IPS DF 6.9 (cell line): ENCODE data around the gene CPSF3.

Experiments
- DNase-seq: peaks from one replicate; pipeline ENCODE4 v3.0.0-alpha.2; 2013; ENCODE audit warnings: low read depth, low spot score
- H3K27ac ChIP-seq: one replicate; pipeline ENCODE4 v1.5.1; 2013; ENCODE audit warnings: low read length, control low read depth
- H3K27me3 ChIP-seq: 2 replicates; pipeline ENCODE4 v1.6.1; 2013; ENCODE audit warnings: mild to moderate bottlenecking, low read length; ENCODE audit not compliant: control insufficient read depth, insufficient read depth
- H3K36me3 ChIP-seq: 2 replicates; pipeline ENCODE4 v1.6.1; 2013; ENCODE audit warnings: low read length; ENCODE audit not compliant: control insufficient read depth, insufficient read depth
- H3K4me1 ChIP-seq: 2 replicates; pipeline ENCODE4 v1.6.1; 2013; ENCODE audit warnings: low read length; ENCODE audit not compliant: control insufficient read depth, insufficient read depth
- H3K4me3 ChIP-seq: 2 replicates; pipeline ENCODE4 v1.5.1; 2013; ENCODE audit warnings: mild to moderate bottlenecking, low read length
- H3K9me3 ChIP-seq: 2 replicates; pipeline ENCODE4 v1.6.1; 2013; ENCODE audit warnings: low read length, inconsistent platforms; ENCODE audit not compliant: control insufficient read depth, insufficient read depth
- WGBS: extraction: QIAGEN DNeasy Blood & Tissue Kit; methylation state at CpG from one replicate; pipeline ENCODE4 v1.1.7; 2013; ENCODE audit warnings: mixed read lengths, missing lambda C conversion rate; ENCODE audit not compliant: insufficient read length, insufficient coverage; 5-methylcytosine and 5-hydroxymethylcytosine counted together

CPSF3 gene

DNA sequence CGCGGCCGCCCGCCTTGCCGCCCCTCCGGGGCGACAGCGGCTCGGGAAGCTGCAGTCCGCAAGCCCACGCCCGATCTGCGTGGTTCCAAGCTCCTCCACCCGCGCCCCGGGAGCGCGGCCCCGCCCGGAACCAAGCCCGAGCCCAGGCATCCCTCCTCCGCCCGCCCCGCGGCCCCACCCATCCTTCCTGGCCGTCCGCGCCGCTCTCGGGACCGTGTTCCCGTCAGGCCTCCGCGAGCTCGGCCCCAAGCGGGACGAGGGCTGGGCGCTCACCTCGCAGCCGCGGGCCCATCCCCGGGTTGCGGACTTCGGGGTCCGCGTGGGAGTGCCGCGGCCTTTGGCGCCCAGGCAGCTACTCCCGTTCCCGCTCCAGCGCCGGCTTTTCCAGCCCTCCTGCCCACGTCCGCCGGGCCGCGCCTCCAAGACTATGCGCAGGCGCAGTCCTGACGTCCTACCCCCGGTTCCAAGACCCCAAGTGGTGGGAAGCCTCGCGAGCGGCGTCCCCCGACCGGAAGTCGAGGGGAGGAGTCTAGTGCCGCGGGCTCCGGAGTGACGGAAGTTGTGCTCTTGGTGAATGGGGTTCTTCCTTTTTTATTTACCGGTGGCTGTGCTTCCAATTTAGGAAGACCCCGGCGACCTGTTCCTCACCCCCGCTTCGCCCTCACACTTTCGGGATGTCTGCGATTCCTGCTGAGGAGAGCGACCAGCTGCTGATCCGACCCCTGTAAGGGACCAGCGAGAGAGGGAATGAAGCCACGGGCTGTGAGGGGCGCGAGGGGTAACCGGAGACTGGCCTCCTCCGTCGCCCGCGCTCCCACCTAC lies at the start of gene CPSF3, which contains the start of gene ITGB1BP1:
TSS of gene CPSF3 (plus strand) at position 555 of the 822 bp plus-strand sequence. CDS start at position 675, 120 bp downstream.
TSS of gene ITGB1BP1 (minus strand) at position 429 of the 822 bp plus-strand sequence. CDS start 4,831 bp downstream, outside the sequence.
- no CpG with 5 or more reads among the region's 91 CpGs for WGBS
- no peaks in the 10 kb centered on the region for H3K36me3 ChIP-seq

DNA sequence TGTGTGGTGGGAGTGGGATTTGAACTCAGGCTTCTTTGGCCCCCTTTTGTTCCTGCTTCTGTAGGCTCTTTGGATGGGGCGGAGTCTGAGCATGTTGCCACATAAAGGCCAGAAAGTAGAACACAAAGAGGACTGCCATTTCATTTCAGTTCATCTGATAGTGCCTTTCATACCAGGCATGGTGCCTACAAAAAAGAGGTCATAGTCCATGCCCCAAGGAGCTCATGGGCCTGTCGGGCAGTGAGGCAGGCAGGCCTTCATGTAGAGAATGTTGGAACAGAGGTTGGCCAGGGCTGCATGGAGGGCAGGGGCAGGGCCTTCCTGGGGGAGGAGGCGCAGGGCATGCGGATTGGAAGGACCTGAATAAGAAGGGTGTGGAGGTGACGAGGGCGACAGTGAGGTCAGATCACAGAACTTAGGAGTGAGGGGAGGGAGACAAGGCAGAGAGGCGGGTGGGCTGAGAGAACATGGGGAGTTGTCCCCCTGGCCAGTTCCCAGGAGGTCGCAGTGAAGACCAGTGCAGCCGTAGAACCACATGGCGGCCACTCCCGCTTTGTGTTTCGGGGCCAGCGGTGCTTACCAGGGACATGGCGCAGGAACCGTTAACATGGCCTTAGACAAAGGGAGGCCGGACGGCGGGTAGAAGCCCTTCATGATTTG lies 49.3 kb upstream of the CPSF3 start:
- H3K4me3 ChIP-seq: no peak overlapping the region
- no peaks in the 10 kb centered on the region for H3K36me3 ChIP-seq
- peaks cover 4% of the 10 kb centered on the region for H3K4me1 ChIP-seq
- no CpG with 5 or more reads among the region's 18 CpGs for WGBS
- H3K9me3 ChIP-seq: no peaks in the 10 kb centered on the region
- no peak overlapping the region for H3K27ac ChIP-seq
- DNase-seq: no peak
- H3K27me3 ChIP-seq: no peaks in the 10 kb centered on the region

More for the DNA sequence above, at the start of gene CPSF3, which contains the start of gene ITGB1BP1:
- Histone ChIP-seq H3K4me1 (peaks cover 2% of the 10 kb centered on the region; the same call in 1 of the 2 replicates), H3K27ac (no peak within 1 kb of the TSS), H3K4me3 (peak within 1 kb of the TSS; percentile 63), H3K27me3 (no peaks in the 10 kb centered on the region), H3K9me3 (no peaks in the 10 kb centered on the region)
- peak; percentile 95 for DNase-seq

DNA sequence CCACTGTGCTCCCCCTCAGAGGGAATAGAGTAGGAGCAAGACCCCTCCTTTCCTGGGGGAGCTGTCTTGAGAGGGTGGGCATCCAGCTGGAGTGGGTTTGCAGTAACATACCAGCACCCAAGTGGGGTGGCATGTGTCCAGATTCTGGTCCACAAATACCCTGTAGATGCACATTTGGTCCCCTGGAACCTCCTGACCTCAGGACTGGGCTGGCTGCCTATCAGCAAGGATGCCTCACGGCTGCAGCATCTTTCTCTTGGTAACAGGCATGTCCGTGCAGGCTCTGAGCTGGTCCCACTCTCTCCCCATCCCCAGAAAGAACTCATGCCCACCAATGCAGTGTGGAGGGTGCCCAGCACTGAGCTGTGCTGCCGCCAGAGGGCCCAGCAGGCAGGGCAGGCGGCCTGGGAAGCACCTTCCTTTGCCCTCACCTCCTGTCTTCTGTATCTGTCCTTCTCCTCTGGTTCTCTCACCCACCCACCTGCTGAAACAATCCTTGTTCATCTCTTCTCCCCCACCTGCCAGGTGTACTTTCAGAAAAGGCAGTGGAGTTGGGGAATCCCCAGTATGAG lies 47.5 kb upstream of the CPSF3 start:
- no peaks in the 10 kb centered on the region for H3K27me3 ChIP-seq
- H3K4me1 ChIP-seq: peaks cover 4% of the 10 kb centered on the region
- no peak overlapping the region for H3K27ac ChIP-seq
- H3K9me3 ChIP-seq: no peaks in the 10 kb centered on the region
- no peak overlapping the region for H3K4me3 ChIP-seq
- no CpG with 5 or more reads among the region's 4 CpGs for WGBS
- DNase-seq: no peak
- H3K36me3 ChIP-seq: no peaks in the 10 kb centered on the region

DNA sequence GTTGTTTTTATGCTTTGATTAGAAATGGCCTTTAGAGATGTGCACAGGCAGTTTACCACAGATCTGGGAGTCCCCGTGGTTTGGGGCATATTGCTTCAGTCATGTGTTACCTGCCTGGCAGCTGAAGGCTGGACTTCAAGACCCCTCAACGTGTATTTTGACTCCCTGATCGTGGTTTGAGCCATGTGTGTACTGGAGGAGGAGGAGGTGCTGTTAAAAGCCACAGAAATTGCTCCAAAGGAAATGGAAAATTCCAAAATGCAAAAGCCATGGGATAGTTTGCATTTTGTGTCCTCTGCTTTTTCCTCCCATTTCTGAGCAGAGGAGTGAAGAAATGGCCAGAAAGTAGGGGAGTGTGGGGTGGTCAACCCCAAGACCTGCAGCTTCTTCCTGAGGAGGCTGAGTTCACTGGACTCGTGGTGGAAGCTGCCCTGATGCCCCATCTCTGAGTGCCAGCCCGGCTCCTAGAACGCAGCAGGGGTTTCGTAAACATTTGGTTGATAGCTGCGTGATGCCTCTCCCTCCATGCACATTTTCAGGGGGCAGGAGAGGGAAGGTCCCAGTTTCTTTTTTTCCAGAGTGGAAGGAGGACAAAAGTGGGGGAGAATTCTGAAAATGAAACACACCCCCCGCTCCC lies 45.9 kb upstream of the CPSF3 start:
- no CpG with 5 or more reads among the region's 9 CpGs for WGBS
- Histone ChIP-seq H3K27ac (no peak overlapping the region), H3K4me1 (peaks cover 4% of the 10 kb centered on the region), H3K4me3 (no peak overlapping the region), H3K9me3 (no peaks in the 10 kb centered on the region), H3K27me3 (no peaks in the 10 kb centered on the region), H3K36me3 (no peaks in the 10 kb centered on the region)
- DNase-seq: no peak

DNA sequence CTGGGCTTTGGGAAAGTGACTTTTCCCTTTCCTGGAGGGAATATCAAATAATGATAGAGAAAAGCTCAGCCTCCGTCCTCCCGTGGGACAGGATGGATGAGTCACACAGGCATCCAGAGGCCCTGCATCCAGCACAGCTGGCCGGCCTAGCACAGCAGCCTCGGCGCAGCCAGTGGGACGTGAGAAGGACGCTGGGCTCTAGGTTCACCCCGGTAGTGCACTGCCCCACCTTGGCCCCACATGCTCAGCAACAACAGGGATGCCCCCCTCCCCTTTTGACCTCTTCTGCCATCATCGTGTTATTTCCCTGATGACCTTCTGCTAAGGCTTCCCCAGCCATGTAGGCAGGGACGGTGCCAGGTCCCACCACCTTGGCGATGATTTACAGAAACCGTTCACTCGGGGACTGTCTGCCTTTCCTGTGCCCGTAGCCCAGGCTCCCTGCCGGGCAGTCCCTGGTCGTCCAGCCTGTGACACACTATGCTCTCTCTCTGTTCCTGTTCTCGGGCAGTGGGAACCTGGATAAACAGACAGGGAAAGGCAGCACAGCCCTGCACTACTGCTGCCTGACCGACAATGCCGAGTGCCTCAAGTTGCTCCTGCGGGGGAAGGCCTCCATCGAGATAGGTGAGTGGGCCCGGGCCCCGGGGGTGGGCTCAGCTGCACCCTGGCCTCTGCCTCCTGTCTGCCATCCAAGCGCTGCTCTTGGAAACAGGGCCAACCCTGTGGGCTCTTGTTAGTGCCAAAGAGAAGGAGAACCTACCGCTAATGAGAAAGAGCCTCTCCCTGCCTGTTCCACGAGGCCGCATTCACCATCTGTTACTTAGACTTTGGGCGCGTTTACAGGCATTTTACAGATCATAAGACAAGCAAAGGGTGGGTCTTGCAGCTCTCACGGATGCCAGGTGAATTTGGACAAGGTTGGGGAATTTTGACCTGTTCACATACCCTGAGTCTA lies 44.7 kb upstream of the CPSF3 start:
- no CpG with 5 or more reads among the region's 30 CpGs for WGBS
- H3K36me3 ChIP-seq: no peaks in the 10 kb centered on the region
- no peak overlapping the region for H3K4me3 ChIP-seq
- no peak for DNase-seq
- H3K4me1 ChIP-seq: peaks cover 4% of the 10 kb centered on the region
- H3K27ac ChIP-seq: no peak overlapping the region
- H3K9me3 ChIP-seq: no peaks in the 10 kb centered on the region
- no peaks in the 10 kb centered on the region for H3K27me3 ChIP-seq

DNA sequence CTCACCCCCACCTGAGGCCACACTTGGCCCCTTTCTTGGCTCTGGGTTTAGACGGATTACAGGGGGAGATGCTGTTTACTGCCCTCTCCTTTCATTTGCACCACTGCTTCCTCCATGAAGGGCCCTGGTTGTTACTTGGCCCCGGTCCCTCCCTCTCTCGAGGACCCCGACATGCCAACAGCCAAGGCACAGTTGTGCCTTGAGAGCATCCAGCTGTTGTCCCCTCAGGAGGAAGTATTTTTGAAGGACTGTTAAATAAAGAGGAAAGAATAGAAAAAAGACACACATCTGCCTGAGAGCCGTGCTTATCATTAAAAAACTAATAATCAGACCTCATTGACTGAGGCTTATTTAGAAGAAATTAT lies 44.1 kb upstream of the CPSF3 start:
- Histone ChIP-seq H3K4me1 (peaks cover 4% of the 10 kb centered on the region), H3K9me3 (no peaks in the 10 kb centered on the region), H3K27ac (no peak overlapping the region), H3K36me3 (no peaks in the 10 kb centered on the region), H3K27me3 (no peaks in the 10 kb centered on the region), H3K4me3 (no peak overlapping the region)
- DNase-seq: no peak
- WGBS: no CpG with 5 or more reads among the region's 5 CpGs

DNA sequence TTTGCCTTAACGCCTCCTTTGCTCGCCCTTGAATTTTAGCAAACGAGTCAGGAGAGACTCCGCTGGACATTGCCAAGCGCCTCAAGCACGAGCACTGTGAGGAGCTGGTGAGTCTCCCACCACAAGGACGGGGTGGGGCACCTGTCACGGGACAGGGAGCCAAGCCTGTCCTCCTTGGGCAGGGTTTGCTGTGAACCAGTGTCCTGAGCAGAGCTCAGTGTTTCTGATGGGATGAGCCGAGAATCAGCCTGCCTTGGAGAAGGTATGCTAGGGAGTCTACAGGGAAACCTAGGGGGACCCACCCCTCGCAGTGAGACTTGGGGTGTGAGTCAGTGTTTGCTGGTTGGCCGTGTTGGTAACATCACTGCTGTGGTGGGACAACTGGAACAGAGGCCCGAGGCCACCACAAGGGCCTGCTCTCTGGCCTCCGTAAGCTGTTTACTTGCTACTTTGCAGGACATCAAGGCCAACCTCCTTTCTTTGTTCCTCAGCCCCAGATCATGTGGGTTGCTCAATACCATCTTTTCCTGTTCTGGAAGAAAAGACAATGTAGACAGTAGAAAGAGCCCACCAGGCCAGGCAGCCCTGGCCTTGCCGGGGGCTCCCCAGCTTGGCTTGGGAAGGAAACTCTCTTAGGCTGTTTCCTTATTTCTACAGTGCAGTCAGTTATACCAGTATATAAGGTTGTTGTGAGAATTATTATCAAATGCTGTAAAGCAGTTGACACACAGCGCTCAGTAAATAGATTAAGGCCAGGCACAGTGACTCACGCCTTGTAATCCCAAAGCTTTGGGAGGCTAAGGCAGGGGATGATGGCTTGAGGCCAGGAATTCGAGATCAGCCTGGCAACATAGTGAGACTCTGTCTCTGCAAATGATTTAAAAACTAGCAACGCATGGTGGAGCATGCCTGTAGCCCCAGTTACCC lies 42.5 kb upstream of the CPSF3 start:
- Histone ChIP-seq H3K4me1 (peaks cover 4% of the 10 kb centered on the region), H3K27ac (no peak overlapping the region), H3K36me3 (no peaks in the 10 kb centered on the region), H3K27me3 (no peaks in the 10 kb centered on the region), H3K9me3 (no peaks in the 10 kb centered on the region), H3K4me3 (no peak overlapping the region)
- no peak for DNase-seq
- no CpG with 5 or more reads among the region's 18 CpGs for WGBS

DNA sequence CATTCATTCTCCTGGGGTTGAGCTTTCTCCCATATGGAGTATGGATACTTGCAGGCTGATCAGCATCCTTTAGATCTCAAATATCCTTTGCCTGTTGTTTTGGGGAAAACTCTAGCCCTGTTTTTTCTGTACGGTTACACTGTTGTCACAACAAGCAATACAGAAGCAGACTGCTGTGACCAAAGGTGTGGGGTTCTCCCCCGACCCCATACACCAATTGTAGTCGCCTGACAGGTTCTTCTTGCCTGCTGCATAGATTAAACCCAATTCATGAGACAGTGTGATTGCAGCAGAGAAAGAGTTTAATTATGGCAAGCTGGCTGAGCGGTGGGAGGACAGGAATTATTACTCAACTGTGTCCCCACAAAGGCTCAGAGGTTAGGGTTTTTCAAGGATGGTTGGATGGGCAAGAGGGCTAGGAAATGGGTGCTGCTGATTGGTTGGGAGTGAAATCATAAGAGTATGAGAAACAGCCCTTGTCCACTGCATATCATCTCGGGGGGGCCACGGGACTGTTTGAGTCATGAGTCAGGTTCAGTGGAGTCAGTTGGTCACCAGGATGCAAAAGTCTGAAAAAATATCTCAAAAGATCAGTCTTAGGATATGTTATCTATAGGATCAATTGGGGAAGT lies 40.7 kb upstream of the CPSF3 start:
- no peak overlapping the region for H3K27ac ChIP-seq
- H3K27me3 ChIP-seq: no peaks in the 10 kb centered on the region
- no CpG with 5 or more reads among the region's 6 CpGs for WGBS
- H3K4me1 ChIP-seq: peaks cover 4% of the 10 kb centered on the region
- DNase-seq: no peak
- no peaks in the 10 kb centered on the region for H3K9me3 ChIP-seq
- H3K4me3 ChIP-seq: no peak overlapping the region
- H3K36me3 ChIP-seq: no peaks in the 10 kb centered on the region

DNA sequence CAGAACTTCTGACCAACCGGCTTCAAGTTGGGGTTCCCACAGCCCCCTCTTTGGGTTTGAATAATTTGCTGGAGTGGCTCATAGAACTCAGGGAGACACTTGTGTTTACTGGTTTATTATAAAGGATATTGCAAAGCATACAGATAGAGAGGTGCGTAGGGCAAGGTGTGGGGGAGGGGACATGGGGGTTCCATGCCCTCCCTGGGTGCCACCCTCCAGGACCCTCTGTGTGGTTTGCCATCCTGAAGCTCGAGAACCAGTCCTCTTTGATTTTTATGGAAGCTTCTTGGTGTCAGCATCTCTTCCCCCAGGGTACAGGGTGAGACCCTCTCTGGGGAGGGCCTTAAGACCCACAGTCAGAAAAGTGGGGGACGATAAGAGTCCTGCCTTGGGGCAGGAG lies 38.9 kb upstream of the CPSF3 start:
- Histone ChIP-seq H3K27me3 (no peaks in the 10 kb centered on the region), H3K36me3 (peaks cover 3% of the 10 kb centered on the region; the same call in 1 of the 2 replicates), H3K4me3 (no peak overlapping the region), H3K27ac (no peak overlapping the region), H3K4me1 (no peaks in the 10 kb centered on the region), H3K9me3 (no peaks in the 10 kb centered on the region)
- WGBS: no CpG with 5 or more reads among the region's 4 CpGs
- DNase-seq: no peak
